ENCODE data around the gene CBR3. TPM values are rescaled to one million over a fixed set of nuclear protein-coding genes. Genes with fewer than 3 reads are reported as not detected.

The CBR3 gene
- total and polyA plus RNA-seq, 2 experiments from 2014 or later: 4.6 to 8.7 TPM

GRCh38 chr21:36093512-36093911 is 41.4 kb upstream of the CBR3 start:
- DNase-seq (ENCODE audit: low spot score) (no peak), ATAC-seq (no peak)
- peaks cover 3% of the 10 kb centered on the region; the same call in 1 of the 2 replicates for H3K9me2 ChIP-seq (ENCODE audit: insufficient read depth)
- peaks cover 18% of the 10 kb centered on the region for H3K36me3 ChIP-seq (ENCODE audit: insufficient read depth)
- no peak overlapping the region for H3K4me2 ChIP-seq
- H2AFZ ChIP-seq: no peak overlapping the region
- H3K4me3 ChIP-seq: no peak overlapping the region
- no peaks in the 10 kb centered on the region for H3K27me3 ChIP-seq (ENCODE audit: insufficient read depth)
- Mint-ChIP-seq H3K9me3 (peaks cover 43% of the 10 kb centered on the region), H3K27me3 (ENCODE audit: insufficient read depth, low read depth, poor library complexity) (peaks cover 5% of the 10 kb centered on the region), H3K36me3 (ENCODE audit: low read depth) (peaks cover 51% of the 10 kb centered on the region), H3K4me1 (peaks cover 42% of the 10 kb centered on the region), H3K4me3 (no peak overlapping the region), H3K27ac (no peak overlapping the region)
- 0 out of 2 replicates have a peak, but pooled peaks cover 9% of the 10 kb centered on the region for H3F3A ChIP-seq (replicated peaks; ENCODE audit: low read depth)
- no peak overlapping the region for H3K27ac ChIP-seq (ENCODE audit: low read depth)
- H3K79me2 ChIP-seq (replicated peaks; ENCODE audit: insufficient read depth): no peaks in the 10 kb centered on the region
- H4K20me1 ChIP-seq (replicated peaks; ENCODE audit: insufficient read depth): no peaks in the 10 kb centered on the region
- TF ChIP-seq, protein P1, sequence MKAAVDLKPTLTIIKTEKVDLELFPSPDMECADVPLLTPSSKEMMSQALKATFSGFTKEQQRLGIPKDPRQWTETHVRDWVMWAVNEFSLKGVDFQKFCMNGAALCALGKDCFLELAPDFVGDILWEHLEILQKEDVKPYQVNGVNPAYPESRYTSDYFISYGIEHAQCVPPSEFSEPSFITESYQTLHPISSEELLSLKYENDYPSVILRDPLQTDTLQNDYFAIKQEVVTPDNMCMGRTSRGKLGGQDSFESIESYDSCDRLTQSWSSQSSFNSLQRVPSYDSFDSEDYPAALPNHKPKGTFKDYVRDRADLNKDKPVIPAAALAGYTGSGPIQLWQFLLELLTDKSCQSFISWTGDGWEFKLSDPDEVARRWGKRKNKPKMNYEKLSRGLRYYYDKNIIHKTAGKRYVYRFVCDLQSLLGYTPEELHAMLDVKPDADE (IDR thresholded peaks at IDR 0.05): no peak
- TF ChIP-seq JUNB (IDR thresholded peaks at IDR 0.05; ENCODE audit: unreplicated experiment): no peak
- no peak for TF ChIP-seq STAT1 (IDR thresholded peaks at IDR 0.05; ENCODE audit: unreplicated experiment)
- TF ChIP-seq NANOG (IDR thresholded peaks at IDR 0.05; ENCODE audit: borderline replicate concordance): no peak
- TF ChIP-seq CREB1 (CRISPR knock-in tag; IDR thresholded peaks at IDR 0.05; ENCODE audit: low read depth): no peak
- TF ChIP-seq EZH2 (IDR thresholded peaks at IDR 0.05; ENCODE audit: low read depth, unreplicated experiment): no peak
- no peak for TF ChIP-seq REST (IDR thresholded peaks at IDR 0.05; ENCODE audit: unreplicated experiment)
- no peak for TF ChIP-seq ZNF462 (CRISPR knock-in tag; IDR thresholded peaks at IDR 0.05)
- H3K4me1 ChIP-seq (ENCODE audit: insufficient read depth): peaks cover 28% of the 10 kb centered on the region

Measured in GM23338 (cell line).